Measurements from ENCODE around the gene BTNL9. TPM values are rescaled to one million over a fixed set of nuclear protein-coding genes. Genes with fewer than 3 reads are reported as not detected.
A peak's percentile ranks its signal among the peaks of the same experiment; 100 is the strongest.
"Not testable (repeated sequence)": the region's sequence is repeated elsewhere in the genome, so short reads cannot be mapped to it uniquely, and the experiment has no call there.

Gene BTNL9
- total RNA-seq, 1 donor from 2014 or later: 25.2 TPM

- DNase-seq (ENCODE audit: low spot score); intact Hi-C loops (cut with DNase I): not testable (repeated sequence)
These were observed 56.8 kb downstream of the BTNL9 start for GRCh38 chr5:181096721-181097382.

GRCh38 chr5:181097383-181097753 lies 57.3 kb downstream of the BTNL9 start:
- intact Hi-C loops (cut with DNase I); DNase-seq (ENCODE audit: low spot score): not testable (repeated sequence)

GRCh38 chr5:181097759-181098491 lies 57.9 kb downstream of the BTNL9 start:
- intact Hi-C loops (cut with DNase I); DNase-seq (ENCODE audit: low spot score): not testable (repeated sequence)

- DNase-seq (ENCODE audit: low spot score): no peak
- intact Hi-C loops (cut with DNase I): no loop called here
These were observed 58.9 kb downstream of the BTNL9 start for GRCh38 chr5:181098762-181099601.

GRCh38 chr5:181099602-181100086 lies 59.6 kb downstream of the BTNL9 start:
- intact Hi-C loops (cut with DNase I): no loop called here
- no peak for DNase-seq (ENCODE audit: low spot score)

- DNase-seq (ENCODE audit: low spot score): no peak
- intact Hi-C loops (cut with DNase I): no loop called here
These were observed 60.2 kb downstream of the BTNL9 start for GRCh38 chr5:181100121-181100875.

GRCh38 chr5:181101030-181101641 lies 61.1 kb downstream of the BTNL9 start:
- DNase-seq (ENCODE audit: low spot score); intact Hi-C loops (cut with DNase I): not testable (repeated sequence)

- DNase-seq (ENCODE audit: low spot score); intact Hi-C loops (cut with DNase I): not testable (repeated sequence)
These were observed 62.0 kb downstream of the BTNL9 start for GRCh38 chr5:181101930-181102674.

- DNase-seq (ENCODE audit: low spot score); intact Hi-C loops (cut with DNase I): not testable (repeated sequence)
These were observed 64.1 kb downstream of the BTNL9 start for GRCh38 chr5:181104259-181104568.

- DNase-seq (ENCODE audit: low spot score); intact Hi-C loops (cut with DNase I): not testable (repeated sequence)
These were observed 64.7 kb downstream of the BTNL9 start for GRCh38 chr5:181104606-181105390.

- DNase-seq (ENCODE audit: low spot score): no peak
- intact Hi-C loops (cut with DNase I): no loop called here
These were observed 65.4 kb downstream of the BTNL9 start for GRCh38 chr5:181105391-181106025.

GRCh38 chr5:181107699-181108098 lies 67.6 kb downstream of the BTNL9 start:
- DNase-seq (ENCODE audit: low spot score): no peak
- intact Hi-C loops (cut with DNase I): no loop called here

- DNase-seq (ENCODE audit: low spot score): peak; percentile 58
- intact Hi-C loops (cut with DNase I): no loop called here
These were observed 68.6 kb downstream of the BTNL9 start for GRCh38 chr5:181108578-181109165.

GRCh38 chr5:181109489-181110013 lies 69.5 kb downstream of the BTNL9 start:
- intact Hi-C loops (cut with DNase I): no loop called here
- DNase-seq (ENCODE audit: low spot score): no peak

- no peak for DNase-seq (ENCODE audit: low spot score)
- intact Hi-C loops (cut with DNase I): no loop called here
These were observed 70.9 kb downstream of the BTNL9 start for GRCh38 chr5:181111010-181111409.
